Small intestine (tissue), 7 donors: ENCODE data around the gene OXA1L. TPM values are rescaled to one million over a fixed set of nuclear protein-coding genes. Genes with fewer than 3 reads are reported as not detected.
"Not testable (repeated sequence)": the region's sequence is repeated elsewhere in the genome, so short reads cannot be mapped to it uniquely, and the experiment has no call there.

Experiments
- DNase-seq, 2 donors: peaks; one replicate each; pipeline versions ENCODE4 v3.0.0 to v3.0.0-alpha.2; 2013
- FAIRE-seq: peaks from 2 replicates; lab custom pipeline; 2012; peaks lifted over from hg19 to GRCh38; lab: Jason Lieb, UNC
- H3K27ac ChIP-seq, 3 donors: one replicate each; pipeline ENCODE4 v1.5.1; 2013; ENCODE audit warnings: low read length in 2 of 3, mild to moderate bottlenecking in 2 of 3, control low read depth in 1 of 3, inconsistent platforms in 1 of 3, low read depth in 1 of 3, moderate library complexity in 1 of 3
- H3K27me3 ChIP-seq, 3 donors: one replicate each; pipeline ENCODE4 v1.6.1; 2013; ENCODE audit warnings: low read length in 3 of 3, inconsistent platforms in 1 of 3; ENCODE audit not compliant: control insufficient read depth in 3 of 3, insufficient read depth in 3 of 3
- H3K36me3 ChIP-seq, 3 donors: one replicate each; pipeline ENCODE4 v1.6.1; 2013; ENCODE audit warnings: low read length in 3 of 3, inconsistent platforms in 1 of 3, low read depth in 1 of 3, mild to moderate bottlenecking in 1 of 3, moderate library complexity in 1 of 3; ENCODE audit not compliant: control insufficient read depth in 3 of 3, insufficient read depth in 2 of 3
- H3K4me1 ChIP-seq, 3 donors: one replicate each; pipeline ENCODE4 v1.6.1; 2013; ENCODE audit warnings: low read length in 2 of 3, inconsistent platforms in 1 of 3, low read depth in 1 of 3, mild to moderate bottlenecking in 1 of 3, moderate library complexity in 1 of 3; ENCODE audit not compliant: control insufficient read depth in 3 of 3, insufficient read depth in 2 of 3
- H3K4me3 ChIP-seq, 3 donors: one replicate each; pipeline ENCODE4 v1.5.1; 2013; ENCODE audit warnings: low read length in 3 of 3, control low read depth in 1 of 3, inconsistent platforms in 1 of 3, low read depth in 1 of 3, mild to moderate bottlenecking in 1 of 3, moderate library complexity in 1 of 3
- H3K9me3 ChIP-seq, 2 donors: one replicate each; pipeline ENCODE4 v1.6.1; 2013; ENCODE audit warnings: low read depth in 1 of 2, low read length in 1 of 2; ENCODE audit not compliant: control insufficient read depth in 2 of 2, insufficient read depth in 1 of 2
- WGBS, 3 donors: extraction: QIAGEN DNeasy Blood & Tissue Kit; methylation state at CpG; one replicate each; pipeline ENCODE4 v1.1.7; 2013; 5-methylcytosine and 5-hydroxymethylcytosine counted together
- polyA plus RNA-seq, 4 donors: library from polyadenylated mRNA; stranded (reverse) in 3 of 4; unstranded in 1 of 4; fragments of 200-250 nt in 3 of 4; fragments of 120-200 nt in 1 of 4; gene quantifications; one replicate each; pipeline versions ENCODE4 v1.2.1 to v1.2.3, GENCODE V29; 2013
- donor health status: healthy with polysubstance abuse.
- donor health status: control.
- donor health status: control.
- donor health status: Bipolar disorder and iron deficiency.
- donor health status: healthy.

Gene OXA1L
- polyA plus RNA-seq, 4 donors: 101 to 128 (median 117) TPM

DNA sequence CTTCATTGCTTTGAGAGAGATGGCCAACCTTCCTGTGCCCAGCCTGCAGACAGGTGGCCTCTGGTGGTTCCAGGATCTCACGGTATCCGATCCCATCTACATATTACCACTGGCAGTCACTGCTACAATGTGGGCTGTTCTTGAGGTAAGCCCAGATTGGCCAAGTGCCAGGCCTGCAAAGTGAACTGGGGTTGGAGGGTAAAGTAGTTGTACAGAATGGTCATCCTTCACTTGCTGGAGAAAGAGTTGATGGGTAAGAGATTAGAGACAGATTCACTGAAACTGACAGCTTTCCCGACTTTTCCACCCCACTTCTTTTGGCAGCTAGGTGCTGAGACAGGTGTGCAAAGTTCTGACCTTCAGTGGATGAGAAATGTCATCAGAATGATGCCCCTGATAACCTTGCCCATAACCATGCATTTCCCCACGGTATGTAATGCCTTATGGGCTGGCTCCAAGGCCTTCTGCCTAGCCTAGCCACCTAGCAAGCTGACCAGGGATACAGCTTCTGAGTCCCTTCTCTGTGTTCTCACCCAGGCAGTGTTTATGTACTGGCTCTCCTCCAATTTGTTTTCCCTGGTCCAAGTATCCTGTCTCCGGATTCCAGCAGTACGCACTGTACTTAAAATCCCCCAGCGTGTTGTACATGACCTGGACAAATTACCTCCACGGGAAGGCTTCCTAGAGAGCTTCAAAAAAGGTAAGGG is 4.1 kb downstream of the OXA1L start:
- Histone ChIP-seq H3K4me1 (peaks cover 2 to 8% (median 4%) of the 10 kb centered on the region in 3 donors), H3K36me3 (peaks cover 27 to 46% (median 35%) of the 10 kb centered on the region in 3 donors), H3K27me3 (no peaks in the 10 kb centered on the region), H3K27ac (no peak overlapping the region), H3K4me3 (no peak overlapping the region), H3K9me3 (no peaks in the 10 kb centered on the region)
- no peak for FAIRE-seq
- 86 to 91% (median 89%) methylated on average over 8 of the region's 8 CpGs for WGBS, 3 donors
- DNase-seq: no peak

GRCh38 chr14:22772725-22773124 is 6.2 kb downstream of the OXA1L start:
- FAIRE-seq: no peak
- H3K9me3 ChIP-seq: no peaks in the 10 kb centered on the region
- no peak overlapping the region for H3K4me3 ChIP-seq
- no peak overlapping the region for H3K27ac ChIP-seq
- peaks cover 27 to 56% (median 35%) of the 10 kb centered on the region in 3 donors for H3K36me3 ChIP-seq
- no peak for DNase-seq
- no peaks in the 10 kb centered on the region for H3K27me3 ChIP-seq
- peaks cover 0 to 4% (median 3%) of the 10 kb centered on the region in 3 donors for H3K4me1 ChIP-seq
- WGBS, 3 donors: 98 to 100% (median 100%) methylated on average over 1 of the region's 1 CpG

GRCh38 chr14:22773162-22774010 is 6.9 kb downstream of the OXA1L start:
- H3K9me3 ChIP-seq: no peaks in the 10 kb centered on the region
- no peak for FAIRE-seq
- H3K4me1 ChIP-seq: peaks cover 0 to under 1% (median 0%) of the 10 kb centered on the region in 3 donors
- peaks cover 27 to 53% (median 32%) of the 10 kb centered on the region in 3 donors for H3K36me3 ChIP-seq
- H3K4me3 ChIP-seq: no peak overlapping the region
- 91 to 95% (median 94%) methylated on average over 8 of the region's 8 CpGs for WGBS, 3 donors
- DNase-seq: no peak
- no peak overlapping the region for H3K27ac ChIP-seq
- H3K27me3 ChIP-seq: no peaks in the 10 kb centered on the region

GRCh38 chr14:22774011-22774706 is 7.7 kb downstream of the OXA1L start:
- 88 to 89% (median 89%) methylated on average over 10 of the region's 10 CpGs for WGBS, 3 donors
- H3K9me3 ChIP-seq: no peaks in the 10 kb centered on the region
- peaks cover 27 to 55% (median 30%) of the 10 kb centered on the region in 3 donors for H3K36me3 ChIP-seq

DNA sequence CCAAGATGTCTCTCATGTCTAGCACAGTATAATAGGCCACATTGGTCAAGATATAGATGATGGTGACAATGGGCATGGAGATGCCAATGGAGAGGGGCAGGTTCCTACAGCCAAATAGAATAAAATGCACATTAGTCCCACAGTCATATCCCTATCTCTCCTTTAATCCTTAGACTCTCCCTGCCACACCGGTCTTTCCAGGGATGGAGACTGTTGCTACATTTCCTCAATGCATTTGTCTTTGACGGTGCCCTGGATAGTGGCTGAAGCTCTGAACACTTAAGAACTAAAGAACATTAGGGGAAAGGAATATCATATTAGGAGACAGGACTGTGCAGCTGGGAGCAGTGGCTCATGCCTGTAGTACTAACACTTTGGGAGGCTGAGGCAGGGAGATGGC is 9.7 kb downstream of the OXA1L start:
- no peak overlapping the region for H3K4me3 ChIP-seq
- 89 to 92% (median 91%) methylated on average over 2 of the region's 2 CpGs for WGBS, 3 donors
- H3K27me3 ChIP-seq: no peaks in the 10 kb centered on the region
- no peak overlapping the region for H3K27ac ChIP-seq
- DNase-seq (no peak), FAIRE-seq (no peak)
- H3K36me3 ChIP-seq: peaks cover 11 to 46% (median 11%) of the 10 kb centered on the region in 3 donors
- peaks cover 0 to 17% (median 0%) of the 10 kb centered on the region in 3 donors for H3K4me1 ChIP-seq
- no peaks in the 10 kb centered on the region for H3K9me3 ChIP-seq

More at GRCh38 chr14:22774011-22774706, 7.7 kb downstream of the OXA1L start:
- H3K4me1 ChIP-seq: no peaks in the 10 kb centered on the region
- DNase-seq (no peak), FAIRE-seq (no peak)
- no peak overlapping the region for H3K4me3 ChIP-seq
- no peak overlapping the region for H3K27ac ChIP-seq
- no peaks in the 10 kb centered on the region for H3K27me3 ChIP-seq

DNA sequence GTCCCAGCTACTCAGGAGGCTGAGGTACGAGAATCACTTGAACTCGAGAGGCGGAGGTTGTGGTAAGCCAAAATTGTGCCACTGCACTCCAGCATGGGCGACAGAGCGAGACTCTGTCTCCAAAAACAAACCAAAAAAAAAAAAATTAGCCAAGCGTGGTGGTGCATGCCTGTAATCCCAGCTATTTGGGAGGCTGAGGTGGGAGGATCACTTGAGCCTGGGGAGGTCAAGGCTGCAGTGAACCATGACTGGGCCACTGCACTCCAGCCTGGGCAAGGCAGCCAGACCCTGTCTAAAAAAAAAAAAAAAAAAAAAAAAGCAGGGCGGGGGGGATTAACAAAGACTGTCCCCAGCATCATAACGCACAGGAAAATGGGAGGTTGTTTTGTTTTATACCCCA is 10.4 kb downstream of the OXA1L start:
- H3K27ac ChIP-seq, H3K27me3 ChIP-seq, H3K9me3 ChIP-seq, FAIRE-seq, DNase-seq, H3K4me3 ChIP-seq: not testable (repeated sequence)
- Histone ChIP-seq H3K36me3 (peaks cover 6 to 44% (median 7%) of the 10 kb centered on the region in 3 donors), H3K4me1 (peaks cover 0 to 23% (median 0%) of the 10 kb centered on the region in 3 donors)
- WGBS, 3 donors: 87 to 94% (median 92%) methylated on average over 8 of the region's 8 CpGs

GRCh38 chr14:22778084-22778483 is 11.6 kb downstream of the OXA1L start:
- 83 to 89% (median 86%) methylated on average over 2 of the region's 2 CpGs for WGBS, 3 donors
- no peaks in the 10 kb centered on the region for H3K9me3 ChIP-seq
- H3K4me1 ChIP-seq: peaks cover 0 to 23% (median 0%) of the 10 kb centered on the region in 3 donors
- H3K4me3 ChIP-seq: no peak overlapping the region
- H3K27ac ChIP-seq: no peak overlapping the region
- FAIRE-seq (no peak), DNase-seq (no peak)
- H3K27me3 ChIP-seq: no peaks in the 10 kb centered on the region
- peaks cover 5 to 38% (median 6%) of the 10 kb centered on the region in 3 donors for H3K36me3 ChIP-seq
